ES-I3 (cell line): ENCODE data around the gene CHD1L.
A peak's percentile ranks its signal among the peaks of the same experiment; 100 is the strongest.
"Not testable (repeated sequence)": the region's sequence is repeated elsewhere in the genome, so short reads cannot be mapped to it uniquely, and the experiment has no call there.

Source experiments
- H3K36me3 ChIP-seq: 2 replicates; pipeline ENCODE4 v1.6.1; 2013; ENCODE audit warnings: mild to moderate bottlenecking, low read length, control low read depth, moderate library complexity; ENCODE audit not compliant: insufficient read depth
- H3K4me1 ChIP-seq: 2 replicates; pipeline ENCODE4 v1.6.1; 2013; ENCODE audit warnings: mild to moderate bottlenecking, control low read depth, low read length; ENCODE audit not compliant: insufficient read depth
- H3K9ac ChIP-seq: 2 replicates; pipeline ENCODE4 v1.6.1; 2013; ENCODE audit warnings: low read depth, mild to moderate bottlenecking, low read length, moderate library complexity
- H3K9me3 ChIP-seq: 2 replicates; pipeline ENCODE4 v1.6.1; 2013; ENCODE audit warnings: mild to moderate bottlenecking, low read length, moderate library complexity; ENCODE audit not compliant: control insufficient read depth, insufficient read depth

The CHD1L gene

DNA sequence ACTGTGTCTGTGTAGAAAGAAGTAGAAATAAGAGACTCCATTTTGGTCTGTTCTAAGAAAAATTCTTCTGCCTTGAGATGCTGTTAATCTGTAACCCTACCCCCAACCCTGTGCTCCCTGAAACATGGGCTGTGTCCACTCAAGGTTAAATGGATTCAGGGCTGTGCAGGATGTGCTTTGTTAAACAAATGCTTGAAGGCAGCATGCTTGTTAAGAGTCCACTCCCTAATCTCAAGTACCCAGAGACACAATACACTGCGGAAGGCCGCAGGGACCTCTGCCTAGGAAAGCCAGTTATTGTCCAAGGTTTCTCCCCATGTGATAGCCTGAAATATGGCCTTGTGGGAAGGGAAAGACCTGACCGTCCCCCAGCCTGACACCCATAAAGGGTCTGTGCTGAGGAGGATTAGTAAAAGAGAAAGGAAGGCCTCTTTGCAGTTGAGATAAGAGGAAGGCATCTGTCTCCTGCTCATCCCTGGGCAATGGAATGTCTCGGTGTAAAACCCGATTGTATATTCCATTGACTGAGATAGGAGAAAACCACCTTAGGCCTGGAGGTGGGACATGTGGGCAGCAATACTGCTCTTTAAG lies 2.3 kb upstream of the CHD1L start:
- H3K4me1 ChIP-seq, H3K9ac ChIP-seq, H3K36me3 ChIP-seq, H3K9me3 ChIP-seq: not testable (repeated sequence)

- Histone ChIP-seq H3K9me3 (no peaks in the 10 kb centered on the region), H3K36me3 (no peaks in the 10 kb centered on the region), H3K4me1 (peaks cover 9% of the 10 kb centered on the region; the same call in 1 of the 2 replicates), H3K9ac (peak overlapping the region; percentile 89; the same call in 1 of the 2 replicates)
Observed at GRCh38 chr1:147241934-147242448, 493 bp upstream of the CHD1L start.

DNA sequence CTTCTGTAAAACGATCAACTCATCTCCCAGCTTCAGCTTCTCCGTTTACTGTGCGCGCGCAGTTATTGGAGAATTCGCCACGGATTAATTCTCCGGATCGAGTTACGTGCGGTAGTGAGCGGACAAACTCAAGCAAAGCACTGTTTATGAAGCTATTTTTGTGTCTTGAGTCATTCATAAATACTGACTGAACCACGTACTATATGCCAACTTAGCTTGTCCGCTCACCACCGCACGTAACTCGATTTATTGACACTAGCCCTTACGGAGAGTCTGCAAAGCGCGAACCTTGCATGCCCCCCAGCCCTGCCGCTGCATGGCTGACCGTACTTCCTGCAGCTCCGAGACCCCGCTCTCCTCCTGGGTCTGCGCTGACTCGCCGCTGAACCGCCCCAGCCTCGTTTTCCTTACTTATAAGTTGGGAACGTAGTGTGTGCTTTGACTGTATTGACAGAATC lies 773 bp downstream of the CHD1L start:
- H3K36me3 ChIP-seq, result no peaks in the 10 kb centered on the region

GRCh38 chr1:147243841-147244240 lies 1.4 kb downstream of the CHD1L start:
- peaks cover 16% of the 10 kb centered on the region for H3K4me1 ChIP-seq

More for the DNA sequence above, 773 bp downstream of the CHD1L start:
- H3K9me3 ChIP-seq, result no peaks in the 10 kb centered on the region
- H3K9ac ChIP-seq, result peak overlapping the region; percentile 89
- H3K4me1 ChIP-seq, result peaks cover 16% of the 10 kb centered on the region

DNA sequence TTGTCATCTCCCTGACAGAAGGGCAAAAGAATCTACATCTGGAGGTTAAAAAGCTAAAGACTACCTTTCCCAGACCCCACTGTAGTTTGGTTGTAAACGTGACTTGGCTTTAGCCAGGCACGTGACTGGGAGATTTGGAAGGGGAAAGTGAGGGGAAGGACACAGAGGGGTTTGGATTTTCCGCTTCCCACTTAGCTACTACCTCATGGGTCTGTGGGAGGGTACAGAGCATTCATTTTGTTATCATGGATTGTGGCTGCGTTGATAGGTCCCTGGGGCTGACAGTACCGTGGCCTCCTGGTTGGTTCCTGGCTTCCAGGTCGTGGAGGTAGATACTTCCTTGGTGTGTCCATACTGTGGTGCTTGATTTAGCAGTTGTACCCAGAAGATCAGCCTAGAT lies 2.6 kb downstream of the CHD1L start:
- H3K36me3 ChIP-seq, result peaks cover 2% of the 10 kb centered on the region; the same call in 1 of the 2 replicates
- H3K4me1 ChIP-seq, result peaks cover 11% of the 10 kb centered on the region
- H3K9me3 ChIP-seq, result no peaks in the 10 kb centered on the region
- no peak overlapping the region for H3K9ac ChIP-seq

More at GRCh38 chr1:147243841-147244240, 1.4 kb downstream of the CHD1L start:
- Histone ChIP-seq H3K9ac (peak overlapping the region; percentile 89), H3K9me3 (no peaks in the 10 kb centered on the region), H3K36me3 (no peaks in the 10 kb centered on the region)

DNA sequence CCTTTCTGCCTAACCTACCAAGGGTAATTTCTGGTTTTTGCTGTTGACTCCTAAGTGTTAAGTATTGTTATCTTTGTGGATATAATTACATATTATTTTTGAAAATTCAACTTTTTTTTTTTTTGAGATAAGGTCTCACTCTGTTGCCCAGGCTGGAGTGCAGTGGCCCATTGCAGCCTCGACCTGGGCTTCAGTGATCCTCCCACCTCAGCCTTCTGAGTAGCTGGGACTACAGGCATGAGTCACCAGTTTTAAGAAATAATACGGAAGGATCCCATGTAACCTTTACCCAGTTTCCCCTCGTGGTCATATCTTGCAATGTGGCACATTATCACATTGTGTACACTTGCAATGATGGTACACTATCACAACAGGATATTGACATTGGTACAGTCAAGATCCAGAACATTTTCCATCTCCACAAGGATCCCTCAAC lies 3.1 kb downstream of the CHD1L start:
- Histone ChIP-seq H3K9ac (no peak overlapping the region), H3K4me1 (peaks cover 11% of the 10 kb centered on the region), H3K36me3 (peaks cover 2% of the 10 kb centered on the region; the same call in 1 of the 2 replicates), H3K9me3 (no peaks in the 10 kb centered on the region)

DNA sequence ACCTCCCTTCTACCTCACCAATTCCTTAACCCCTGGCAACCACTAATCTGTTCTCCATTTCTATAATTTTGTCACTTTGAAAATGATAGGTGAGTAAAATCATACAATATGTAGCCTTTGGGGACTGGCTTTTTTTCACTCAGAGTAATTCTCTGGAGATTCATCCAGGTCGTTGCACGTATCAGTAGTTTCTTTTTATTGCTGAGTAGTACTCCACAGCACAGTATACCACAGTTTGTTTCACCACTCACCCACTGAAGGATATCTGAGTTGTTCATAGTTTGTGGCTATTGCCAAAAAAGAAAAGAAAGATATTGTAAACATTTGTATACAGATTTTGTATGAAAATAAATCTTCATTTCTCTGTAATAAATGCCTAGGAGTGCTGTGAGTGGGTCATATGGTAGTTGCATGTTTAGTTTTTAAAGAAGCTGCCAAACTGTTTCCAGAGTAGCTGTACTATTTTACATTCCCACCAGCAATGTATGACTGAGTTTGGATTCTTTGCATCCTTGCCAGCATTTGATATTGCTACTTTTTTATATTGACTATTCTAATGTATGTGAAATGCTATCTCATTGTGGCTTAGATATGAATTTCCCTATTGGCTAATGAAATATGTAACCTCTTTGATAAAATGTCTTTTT lies 3.7 kb downstream of the CHD1L start:
- peaks cover 11% of the 10 kb centered on the region for H3K4me1 ChIP-seq
- H3K9ac ChIP-seq, result no peak overlapping the region
- no peaks in the 10 kb centered on the region for H3K9me3 ChIP-seq
- H3K36me3 ChIP-seq, result peaks cover 2% of the 10 kb centered on the region; the same call in 1 of the 2 replicates

DNA sequence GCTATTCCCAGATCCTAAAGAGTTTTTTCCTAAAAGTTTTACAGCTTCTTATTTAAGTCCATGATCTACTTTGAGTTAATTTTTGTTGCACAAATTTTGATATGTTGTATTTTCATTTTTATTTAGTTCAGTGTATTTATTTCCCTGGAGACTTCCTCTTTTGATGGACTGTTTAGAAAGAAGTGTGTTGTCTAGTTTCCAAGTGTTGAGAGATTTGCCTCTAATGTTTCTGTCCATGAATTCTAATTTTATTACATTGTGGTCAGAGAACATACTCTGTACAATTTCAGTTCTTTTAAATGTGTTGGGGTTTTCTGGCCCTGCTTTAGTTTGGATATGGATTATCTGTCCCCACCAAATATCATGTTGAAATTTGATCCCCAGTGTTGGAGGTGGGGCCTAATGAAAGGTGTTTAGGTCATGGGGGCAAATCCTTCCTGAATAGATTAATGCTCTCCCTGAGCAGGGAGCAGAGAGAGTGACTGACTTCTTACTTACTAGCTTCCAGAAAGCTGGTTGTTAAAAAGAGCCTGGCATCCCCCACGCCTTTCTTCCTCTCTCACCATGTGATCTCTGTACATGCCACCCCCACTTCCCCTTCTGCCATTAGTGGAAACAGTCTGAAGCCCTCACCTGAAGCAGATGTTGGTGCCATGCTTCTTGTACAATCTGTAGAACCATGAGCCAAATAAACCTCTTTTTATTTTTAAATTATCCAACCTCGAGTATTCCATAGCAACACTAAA lies 4.6 kb downstream of the CHD1L start:
- peaks cover 11% of the 10 kb centered on the region for H3K4me1 ChIP-seq

DNA sequence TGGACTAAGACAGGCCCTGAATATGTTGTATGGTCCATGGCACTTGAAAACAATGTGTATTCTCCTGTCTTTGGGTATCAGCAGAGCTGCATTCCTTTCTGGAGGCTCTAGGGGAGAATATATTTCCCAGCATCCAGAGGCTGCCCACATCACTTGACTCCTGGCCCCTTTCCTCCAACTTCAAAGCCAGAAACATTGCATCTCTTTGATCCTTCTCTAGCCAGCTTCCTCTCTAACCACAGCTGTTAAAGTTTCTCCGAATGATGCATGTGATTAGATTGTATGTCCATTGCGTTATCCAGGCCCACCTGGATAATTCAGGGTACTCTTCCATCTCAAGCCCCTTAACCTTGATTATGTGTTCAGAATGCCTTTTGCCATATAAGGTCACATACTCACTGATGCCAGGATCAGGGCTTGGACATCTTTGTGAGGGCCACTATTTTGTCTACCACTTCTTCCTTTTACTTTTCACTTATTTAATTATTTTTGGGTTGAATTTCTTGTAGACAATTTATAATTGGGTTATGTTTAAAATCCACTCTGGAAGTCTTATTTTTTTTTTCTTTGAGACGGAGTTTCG lies 5.3 kb downstream of the CHD1L start:
- H3K36me3 ChIP-seq, result peaks cover 2% of the 10 kb centered on the region; the same call in 1 of the 2 replicates
- peaks cover 11% of the 10 kb centered on the region for H3K4me1 ChIP-seq
- H3K9ac ChIP-seq, result no peak overlapping the region
- no peaks in the 10 kb centered on the region for H3K9me3 ChIP-seq

More for the DNA sequence above, 4.6 kb downstream of the CHD1L start:
- Histone ChIP-seq H3K36me3 (peaks cover 2% of the 10 kb centered on the region; the same call in 1 of the 2 replicates), H3K9ac (no peak overlapping the region), H3K9me3 (no peaks in the 10 kb centered on the region)

- Histone ChIP-seq H3K36me3 (peaks cover 2% of the 10 kb centered on the region; the same call in 1 of the 2 replicates), H3K9me3 (no peaks in the 10 kb centered on the region), H3K9ac (no peak overlapping the region), H3K4me1 (peaks cover 8% of the 10 kb centered on the region)
Observed at GRCh38 chr1:147252540-147252939, 10.1 kb downstream of the CHD1L start.

DNA sequence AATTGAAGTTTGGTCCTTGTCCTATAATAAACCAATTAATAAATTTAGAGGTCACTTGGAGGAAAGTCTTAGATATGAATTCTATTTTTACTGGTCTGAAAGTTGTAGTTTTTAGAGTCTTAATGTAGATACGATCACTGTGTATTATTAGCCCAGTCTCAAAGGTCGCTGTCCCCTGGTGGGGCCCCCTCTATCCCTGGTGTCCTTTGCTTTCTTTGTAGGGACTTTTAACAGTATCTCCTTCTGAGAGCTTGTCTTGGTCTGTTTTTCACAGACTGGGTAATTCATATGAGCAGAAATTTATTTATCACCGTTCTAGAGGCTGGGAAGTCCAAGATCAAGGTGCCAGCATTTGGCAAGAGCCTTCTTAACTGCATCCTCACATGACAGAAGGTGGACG lies 18.5 kb downstream of the CHD1L start:
- Histone ChIP-seq H3K9ac (no peak overlapping the region), H3K9me3 (no peaks in the 10 kb centered on the region), H3K4me1 (no peaks in the 10 kb centered on the region), H3K36me3 (peaks cover 10% of the 10 kb centered on the region)

DNA sequence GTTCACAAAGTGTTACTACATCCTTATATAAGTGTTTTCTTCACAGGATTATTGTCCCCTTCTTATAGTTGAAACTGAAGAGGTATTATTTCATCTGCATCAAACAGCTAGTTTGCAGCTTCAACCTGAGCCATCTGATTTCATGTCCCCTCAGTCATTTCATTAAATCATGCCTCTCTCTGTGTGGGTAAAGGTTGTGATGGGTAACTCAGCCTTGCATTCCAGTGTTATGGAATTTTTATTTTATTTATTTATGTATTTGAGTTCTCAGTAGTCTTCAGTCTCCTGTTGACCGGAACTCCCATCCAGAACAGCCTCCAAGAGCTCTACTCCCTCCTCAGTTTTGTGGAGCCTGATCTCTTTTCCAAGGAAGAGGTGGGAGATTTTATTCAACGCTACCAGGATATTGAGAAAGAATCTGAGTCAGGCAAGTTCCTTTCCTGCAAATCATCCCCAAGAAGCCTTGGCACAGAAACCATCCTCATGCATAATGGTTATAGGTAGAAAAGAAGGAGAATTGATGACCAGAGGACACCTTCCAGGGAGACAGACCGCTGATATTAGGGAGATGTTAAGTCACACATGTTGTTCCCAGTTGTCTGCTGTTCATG lies 21.8 kb downstream of the CHD1L start:
- Histone ChIP-seq H3K36me3 (peaks cover 16% of the 10 kb centered on the region), H3K9me3 (no peaks in the 10 kb centered on the region), H3K9ac (no peak overlapping the region), H3K4me1 (no peaks in the 10 kb centered on the region)

GRCh38 chr1:147266381-147266780 lies 23.9 kb downstream of the CHD1L start:
- Histone ChIP-seq H3K4me1 (no peaks in the 10 kb centered on the region), H3K36me3 (peaks cover 22% of the 10 kb centered on the region), H3K9ac (no peak overlapping the region), H3K9me3 (no peaks in the 10 kb centered on the region)

GRCh38 chr1:147267711-147268110 lies 25.2 kb downstream of the CHD1L start:
- Histone ChIP-seq H3K9me3 (no peaks in the 10 kb centered on the region), H3K36me3 (peaks cover 22% of the 10 kb centered on the region), H3K9ac (no peak overlapping the region), H3K4me1 (no peaks in the 10 kb centered on the region)
